ENCODE data around the gene HES5.

DNA sequence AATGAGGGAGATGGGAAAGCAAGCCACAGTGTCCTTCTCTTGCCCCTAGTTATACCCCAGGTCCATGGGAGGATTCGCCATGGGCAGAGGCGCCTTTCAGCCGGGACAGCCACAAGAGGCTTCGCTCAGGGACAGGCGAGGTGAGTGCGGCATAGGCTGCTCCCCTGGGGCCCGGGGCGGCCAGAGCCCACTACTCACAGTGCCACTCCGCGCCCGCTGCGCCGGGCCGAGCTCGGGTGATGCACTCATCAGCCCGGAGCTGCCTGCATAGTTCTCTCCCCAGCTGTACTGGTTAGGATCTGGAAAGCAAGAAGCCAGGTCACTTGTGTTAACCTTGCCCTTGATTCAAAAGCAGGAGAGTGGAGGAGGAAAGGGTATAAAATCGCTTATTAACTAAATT is 12.1 kb downstream of the HES5 start:
- TF ChIP-seq MEF2D (CRISPR knock-in tag; IDR thresholded peaks at IDR 0.05) (no peak), ATRX (CRISPR knock-in tag; IDR thresholded peaks at IDR 0.05; ENCODE audit: borderline replicate concordance) (no peak), JUND (CRISPR knock-in tag; IDR thresholded peaks at IDR 0.05) (no peak), GABPA (IDR thresholded peaks at IDR 0.05; ENCODE audit: low read depth, low read length) (no peak), GABPA (CRISPR knock-in tag; IDR thresholded peaks at IDR 0.05; ENCODE audit: low read depth) (no peak), ZFX (CRISPR knock-in tag; IDR thresholded peaks at IDR 0.05; ENCODE audit: low read depth) (no peak), POLR2A (IDR thresholded peaks at IDR 0.05; ENCODE audit: insufficient read depth in 1 of 2, low read depth in 2 of 2, low read length in 2 of 2) (no peak), SRSF1 (optimal IDR thresholded peaks at IDR 0.05; ENCODE audit: low read depth, low read length) (no peak)
- TF ChIP-seq, protein P1, sequence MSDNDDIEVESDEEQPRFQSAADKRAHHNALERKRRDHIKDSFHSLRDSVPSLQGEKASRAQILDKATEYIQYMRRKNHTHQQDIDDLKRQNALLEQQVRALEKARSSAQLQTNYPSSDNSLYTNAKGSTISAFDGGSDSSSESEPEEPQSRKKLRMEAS (IDR thresholded peaks at IDR 0.05) = no peak

Data from HepG2 (cell line).